BLaER1 (cell line): ENCODE measurements around the gene CYTH1.
"Not testable (repeated sequence)": the region's sequence is repeated elsewhere in the genome, so short reads cannot be mapped to it uniquely, and the experiment has no call there.

Source experiments
- H3K27ac ChIP-seq: shearing (Covaris generic); formaldehyde crosslinking; 2 replicates; pipeline ENCODE4 v1.8.1; 2022
- H3K27me3 ChIP-seq: shearing (Covaris generic); formaldehyde crosslinking; 2 replicates; pipeline ENCODE4 v1.8.1; 2022
- H3K36me3 ChIP-seq: shearing (Covaris generic); formaldehyde crosslinking; 2 replicates; pipeline ENCODE4 v1.8.1; 2022
- H3K4me1 ChIP-seq: shearing (Covaris generic); formaldehyde crosslinking; 2 replicates; pipeline ENCODE4 v1.8.1; 2022
- H3K4me2 ChIP-seq: shearing (Covaris generic); formaldehyde crosslinking; 2 replicates; pipeline ENCODE4 v1.8.1; 2022
- H3K4me3 ChIP-seq: shearing (Covaris generic); formaldehyde crosslinking; 2 replicates; pipeline ENCODE4 v1.8.1; 2022
- H3K9ac ChIP-seq: shearing (Covaris generic); formaldehyde crosslinking; 2 replicates; pipeline ENCODE4 v1.8.1; 2022
- H3K9me3 ChIP-seq: shearing (Covaris generic); formaldehyde crosslinking; 2 replicates; pipeline ENCODE4 v1.8.1; 2022
- H4K20me1 ChIP-seq: shearing (Covaris generic); formaldehyde crosslinking; 2 replicates; pipeline ENCODE4 v1.8.1; 2022
- Cebpa-rat ChIP-seq: shearing (Covaris generic); IDR thresholded peaks from 2 replicates; pipeline ENCODE4 v1.8.1; 2022

CYTH1 gene

GRCh38 chr17:78673395-78673794 lies 108.7 kb downstream of the CYTH1 start:
- Histone ChIP-seq H3K4me1 (no peaks in the 10 kb centered on the region), H3K9me3 (no peaks in the 10 kb centered on the region), H3K27me3 (no peaks in the 10 kb centered on the region), H3K27ac (no peak overlapping the region), H3K9ac (no peak overlapping the region), H3K36me3 (peaks cover 75% of the 10 kb centered on the region), H3K4me2 (no peak overlapping the region), H4K20me1 (no peaks in the 10 kb centered on the region), H3K4me3 (no peak overlapping the region)
- TF ChIP-seq Cebpa-rat = no peak

GRCh38 chr17:78672871-78673371 lies 109.2 kb downstream of the CYTH1 start:
- Histone ChIP-seq H4K20me1 (no peaks in the 10 kb centered on the region), H3K9me3 (no peaks in the 10 kb centered on the region), H3K9ac (no peak overlapping the region), H3K4me3 (no peak overlapping the region), H3K36me3 (peaks cover 72% of the 10 kb centered on the region), H3K27ac (0 out of 2 replicates have a peak overlapping the region, but pooled peaks have one; percentile 9), H3K27me3 (no peaks in the 10 kb centered on the region), H3K4me2 (no peak overlapping the region), H3K4me1 (no peaks in the 10 kb centered on the region)
- TF ChIP-seq Cebpa-rat = no peak

GRCh38 chr17:78672005-78672404 lies 110.1 kb downstream of the CYTH1 start:
- H4K20me1 ChIP-seq = no peaks in the 10 kb centered on the region
- peaks cover 67% of the 10 kb centered on the region for H3K36me3 ChIP-seq

GRCh38 chr17:78671726-78672001 lies 110.4 kb downstream of the CYTH1 start:
- not testable (repeated sequence) for H3K27me3 ChIP-seq, H3K9ac ChIP-seq, H3K4me2 ChIP-seq, H3K4me1 ChIP-seq, H4K20me1 ChIP-seq, H3K27ac ChIP-seq, H3K9me3 ChIP-seq, H3K4me3 ChIP-seq
- peaks cover 64% of the 10 kb centered on the region for H3K36me3 ChIP-seq

More at GRCh38 chr17:78672005-78672404, 110.1 kb downstream of the CYTH1 start:
- no peak for TF ChIP-seq Cebpa-rat
- no peak overlapping the region for H3K9ac ChIP-seq
- H3K27ac ChIP-seq = no peak overlapping the region
- no peaks in the 10 kb centered on the region for H3K27me3 ChIP-seq
- no peak overlapping the region for H3K4me2 ChIP-seq
- no peak overlapping the region for H3K4me3 ChIP-seq
- no peaks in the 10 kb centered on the region for H3K9me3 ChIP-seq
- H3K4me1 ChIP-seq = peaks cover 1% of the 10 kb centered on the region

- Histone ChIP-seq H3K36me3 (peaks cover 58% of the 10 kb centered on the region), H3K9me3 (no peaks in the 10 kb centered on the region), H3K9ac (no peak overlapping the region), H3K4me3 (no peak overlapping the region), H3K27ac (no peak overlapping the region), H3K4me1 (peaks cover 10% of the 10 kb centered on the region), H3K27me3 (no peaks in the 10 kb centered on the region), H4K20me1 (no peaks in the 10 kb centered on the region), H3K4me2 (no peak overlapping the region)
- TF ChIP-seq Cebpa-rat = no peak
These were observed 111.0 kb downstream of the CYTH1 start for GRCh38 chr17:78670850-78671725.

GRCh38 chr17:78669975-78670518 lies 112.0 kb downstream of the CYTH1 start:
- Histone ChIP-seq H3K9me3 (no peaks in the 10 kb centered on the region), H3K9ac (no peak overlapping the region), H4K20me1 (no peaks in the 10 kb centered on the region), H3K27me3 (no peaks in the 10 kb centered on the region), H3K36me3 (peaks cover 48% of the 10 kb centered on the region), H3K4me1 (peaks cover 21% of the 10 kb centered on the region), H3K4me3 (no peak overlapping the region), H3K27ac (no peak overlapping the region), H3K4me2 (no peak overlapping the region)
- no peak for TF ChIP-seq Cebpa-rat

- peaks cover 41% of the 10 kb centered on the region for H3K36me3 ChIP-seq
- H3K27ac ChIP-seq = no peak overlapping the region
- no peaks in the 10 kb centered on the region for H3K27me3 ChIP-seq
- no peak overlapping the region for H3K4me3 ChIP-seq
- H3K4me2 ChIP-seq = no peak overlapping the region
- H3K9ac ChIP-seq = no peak overlapping the region
- no peaks in the 10 kb centered on the region for H3K9me3 ChIP-seq
- H3K4me1 ChIP-seq = peaks cover 27% of the 10 kb centered on the region
- no peak for TF ChIP-seq Cebpa-rat
- H4K20me1 ChIP-seq = no peaks in the 10 kb centered on the region
These were observed 112.7 kb downstream of the CYTH1 start for GRCh38 chr17:78669256-78669974.

GRCh38 chr17:78668847-78669246 lies 113.2 kb downstream of the CYTH1 start:
- no peak overlapping the region for H3K4me2 ChIP-seq
- no peak for TF ChIP-seq Cebpa-rat
- H3K4me3 ChIP-seq = no peak overlapping the region
- peaks cover 38% of the 10 kb centered on the region for H3K36me3 ChIP-seq
- H4K20me1 ChIP-seq = no peaks in the 10 kb centered on the region
- no peaks in the 10 kb centered on the region for H3K9me3 ChIP-seq
- peaks cover 27% of the 10 kb centered on the region for H3K4me1 ChIP-seq
- no peak overlapping the region for H3K27ac ChIP-seq
- H3K9ac ChIP-seq = no peak overlapping the region
- H3K27me3 ChIP-seq = no peaks in the 10 kb centered on the region

GRCh38 chr17:78667741-78668640 lies 114.1 kb downstream of the CYTH1 start:
- no peak overlapping the region for H3K27ac ChIP-seq
- no peak overlapping the region for H3K4me3 ChIP-seq
- peaks cover 29% of the 10 kb centered on the region for H3K36me3 ChIP-seq
- H3K4me2 ChIP-seq = no peak overlapping the region
- H3K4me1 ChIP-seq = peaks cover 27% of the 10 kb centered on the region
- no peaks in the 10 kb centered on the region for H3K9me3 ChIP-seq
- TF ChIP-seq Cebpa-rat = no peak
- H4K20me1 ChIP-seq = no peaks in the 10 kb centered on the region
- H3K27me3 ChIP-seq = no peaks in the 10 kb centered on the region
- H3K9ac ChIP-seq = no peak overlapping the region
